ENCODE results near the gene RUSF1. TPM values are rescaled to one million over a fixed set of nuclear protein-coding genes. Genes with fewer than 3 reads are reported as not detected.
"Not testable (repeated sequence)": the region's sequence is repeated elsewhere in the genome, so short reads cannot be mapped to it uniquely, and the experiment has no call there.

RUSF1 gene
- polyA plus RNA-seq, 1 donor (not counting 4 experiments of a cell fraction or from before 2014, with no cell fraction given) = 17.4 TPM

- H3K79me2 ChIP-seq (ENCODE audit: control insufficient read depth, insufficient read depth, low read length); H3K9me1 ChIP-seq (ENCODE audit: control insufficient read depth, extremely low read depth, insufficient read depth, low read length); H2AFZ ChIP-seq (ENCODE audit: control insufficient read depth, low read length); DNase-seq (ENCODE audit: low read depth, low spot score); H3K27ac ChIP-seq (ENCODE audit: control insufficient read depth, insufficient read depth, low read length); H3K4me1 ChIP-seq (ENCODE audit: control insufficient read depth, extremely low read depth, insufficient read depth, low read length); dilution Hi-C loops (cut with MboI; ENCODE audit: extremely low pct_ligation_motif_present, low sequenced_read_pairs); FAIRE-seq; H3K27me3 ChIP-seq (ENCODE audit: control insufficient read depth, extremely low read depth, insufficient read depth, low read length); H3K9me3 ChIP-seq (ENCODE audit: control insufficient read depth, low read depth, low read length); H3K4me3 ChIP-seq (ENCODE audit: control insufficient read depth in 2 of 3, extremely low read depth in 1 of 3, insufficient read depth in 2 of 3, low read depth in 1 of 3, low read length in 3 of 3); H3K36me3 ChIP-seq (ENCODE audit: control insufficient read depth in 2 of 2, extremely low read depth in 1 of 2, insufficient read depth in 2 of 2, low read length in 2 of 2); H3K4me2 ChIP-seq (ENCODE audit: control insufficient read depth, extremely low read depth, insufficient read depth, low read depth, low read length); H4K20me1 ChIP-seq (ENCODE audit: control insufficient read depth, extremely low read depth, insufficient read depth, low read length); H3K9ac ChIP-seq (ENCODE audit: control insufficient read depth, extremely low read depth, insufficient read depth, low read length): not testable (repeated sequence)
Observed at GRCh38 chr16:31538243-31538598, 30.0 kb upstream of the RUSF1 start.

GRCh38 chr16:31537362-31538242 is 29.4 kb upstream of the RUSF1 start:
- Histone ChIP-seq H3K9me1 (ENCODE audit: control insufficient read depth, extremely low read depth, insufficient read depth, low read length) (no peaks in the 10 kb centered on the region), H3K4me2 (ENCODE audit: control insufficient read depth, extremely low read depth, insufficient read depth, low read depth, low read length) (no peak overlapping the region), H3K4me3 (ENCODE audit: control insufficient read depth in 2 of 3, extremely low read depth in 1 of 3, insufficient read depth in 2 of 3, low read depth in 1 of 3, low read length in 3 of 3) (no peak overlapping the region), H2AFZ (ENCODE audit: control insufficient read depth, low read length) (no peak overlapping the region), H3K79me2 (ENCODE audit: control insufficient read depth, insufficient read depth, low read length) (no peaks in the 10 kb centered on the region), H3K9me3 (ENCODE audit: control insufficient read depth, low read depth, low read length) (peaks cover 4% of the 10 kb centered on the region), H3K9ac (ENCODE audit: control insufficient read depth, extremely low read depth, insufficient read depth, low read length) (no peak overlapping the region), H4K20me1 (ENCODE audit: control insufficient read depth, extremely low read depth, insufficient read depth, low read length) (no peaks in the 10 kb centered on the region), H3K4me1 (ENCODE audit: control insufficient read depth, extremely low read depth, insufficient read depth, low read length) (no peaks in the 10 kb centered on the region), H3K36me3 (ENCODE audit: control insufficient read depth in 2 of 2, extremely low read depth in 1 of 2, insufficient read depth in 2 of 2, low read length in 2 of 2) (no peaks in the 10 kb centered on the region), H3K27ac (ENCODE audit: control insufficient read depth, insufficient read depth, low read length) (no peak overlapping the region), H3K27me3 (ENCODE audit: control insufficient read depth, extremely low read depth, insufficient read depth, low read length) (peaks cover 5% of the 10 kb centered on the region)
- dilution Hi-C loops (cut with MboI; ENCODE audit: extremely low pct_ligation_motif_present, low sequenced_read_pairs) = no loop called here
- no peak for DNase-seq (ENCODE audit: low read depth, low spot score)
- FAIRE-seq = no peak
- TF ChIP-seq CTCF (optimal IDR thresholded peaks at IDR 0.05 in 1 of 3, IDR thresholded peaks at IDR 0.05 in 1 of 3, conservative IDR thresholded peaks at IDR 0.05 in 1 of 3; ENCODE audit: extremely low read depth in 1 of 3, insufficient read depth in 2 of 3, low read length in 3 of 3) (no peak), EZH2 (IDR thresholded peaks at IDR 0.05; ENCODE audit: low read length) (no peak)
